A673 (cell line): ENCODE results near the gene LSM3. TPM values are rescaled to one million over a fixed set of nuclear protein-coding genes. Genes with fewer than 3 reads are reported as not detected.
A peak's percentile ranks its signal among the peaks of the same experiment; 100 is the strongest.

Source experiments
- BruUV-seq: library from RNA; stranded (reverse); fragments of 400-500 nt; replicated peaks from 2 replicates; lab custom pipeline; 2021; lab: Mats Ljungman, UMichigan
- CTCF ChIA-PET: fragments of 300-600 bp; sonication (Branson Sonifier 250); formaldehyde crosslinking; loops from one replicate; lab custom pipeline; 2022; ENCODE audit warnings: antibody characterized with exemption; lab: Charles Lee
- POLR2A ChIA-PET: fragments of 300-600 bp; sonication (Branson Sonifier 250); formaldehyde crosslinking; loops from one replicate; lab custom pipeline; 2022; ENCODE audit warnings: antibody characterized with exemption; ENCODE audit not compliant: low non-redundant PET; lab: Charles Lee
- DNase-seq: peaks from one replicate; pipeline ENCODE4 v3.0.0-alpha.2; 2015; ENCODE audit warnings: low spot score
- H3K27ac ChIP-seq: fragments of 200-600 bp; sonication (generic); 2 replicates; pipeline ENCODE4 v1.5.1; 2016; ENCODE audit warnings: mixed run types, low read depth, mild to moderate bottlenecking, mixed read lengths, antibody characterized with exemption, low read length; ENCODE audit not compliant: poor library complexity, severe bottlenecking
- H3K27me3 ChIP-seq: fragments of 200-600 bp; sonication (generic); replicated peaks from 2 replicates; pipeline ENCODE4 v1.6.1; 2017; ENCODE audit warnings: mixed run types, low read depth, mild to moderate bottlenecking, mixed read lengths, antibody characterized with exemption, low read length; ENCODE audit not compliant: insufficient read depth, poor library complexity
- H3K36me3 ChIP-seq: fragments of 200-600 bp; sonication (generic); 2 replicates; pipeline ENCODE4 v1.6.1; 2016; ENCODE audit warnings: mixed run types, mild to moderate bottlenecking, mixed read lengths, antibody characterized with exemption, low read length; ENCODE audit not compliant: insufficient read depth, poor library complexity, severe bottlenecking
- H3K4me1 ChIP-seq: fragments of 200-600 bp; sonication (generic); 2 replicates; pipeline ENCODE4 v1.6.1; 2017; ENCODE audit warnings: mixed run types, mild to moderate bottlenecking, mixed read lengths, antibody characterized with exemption, low read length; ENCODE audit not compliant: insufficient read depth, poor library complexity, severe bottlenecking
- H3K4me3 ChIP-seq: fragments of 200-600 bp; sonication (generic); 2 replicates; pipeline ENCODE4 v1.5.1; 2016; ENCODE audit warnings: low read depth, mixed run types, mild to moderate bottlenecking, mixed read lengths, low read length; ENCODE audit not compliant: poor library complexity, severe bottlenecking
- H3K9me3 ChIP-seq: fragments of 200-600 bp; sonication (generic); 2 replicates; pipeline ENCODE4 v1.6.1; 2016; ENCODE audit warnings: mixed run types, low read depth, mild to moderate bottlenecking, mixed read lengths, antibody characterized with exemption, low read length; ENCODE audit not compliant: poor library complexity, severe bottlenecking
- EZH2 ChIP-seq: fragments of 200-600 bp; sonication (generic); IDR thresholded peaks from 2 replicates; pipeline ENCODE4 v1.6.1; 2017; ENCODE audit warnings: borderline replicate concordance, low read depth, mild to moderate bottlenecking, mixed read lengths, antibody characterized with exemption, low read length; ENCODE audit not compliant: poor library complexity, severe bottlenecking
- intact Hi-C: fragments of 100-400 bp; cut with micrococcal nuclease; formaldehyde crosslinking; loops from one replicate; pipeline ENCODE4 v1.10.0; 2022; ENCODE audit not compliant: unreplicated experiment
- total RNA-seq: library from RNA; stranded (reverse); gene quantifications from 2 replicates; pipeline ENCODE4 v1.2.3, GENCODE V29; 2021
- TF ChIP-seq, protein P1 (sequence below): fragments of 300-800, 200-600 bp; sonication (generic); conservative IDR thresholded peaks from 2 replicates; pipeline ENCODE4 v1.5.1; 2017; ENCODE audit warnings: low read depth, mild to moderate bottlenecking, antibody characterized with exemption, low read length, moderate library complexity, mixed read lengths

Gene LSM3
- total RNA-seq, 1 experiment from 2014 or later, result 29.4 TPM

DNA sequence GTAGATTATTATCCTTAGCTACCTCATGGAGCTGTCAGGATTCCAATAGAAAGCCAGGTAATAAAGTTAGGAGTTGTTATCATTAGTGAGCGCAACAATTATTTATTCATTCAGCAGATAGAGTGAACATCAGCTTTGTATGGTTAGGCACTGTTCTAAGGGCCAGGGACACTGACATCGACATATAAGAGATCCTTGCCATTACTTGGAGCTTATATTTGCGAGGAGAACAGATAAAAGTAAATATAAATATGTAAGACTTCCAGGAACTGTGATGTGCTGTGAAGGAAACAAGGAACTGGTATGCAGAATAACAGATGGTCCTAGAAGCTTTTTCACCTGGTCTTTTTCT, 473 bp downstream of the LSM3 start:
- Histone ChIP-seq H3K27me3 (no peaks in the 10 kb centered on the region), H3K9me3 (no peaks in the 10 kb centered on the region), H3K27ac (peak overlapping the region; percentile 94), H3K4me3 (peak overlapping the region; percentile 62), H3K36me3 (peaks cover 30% of the 10 kb centered on the region), H3K4me1 (peaks cover 16% of the 10 kb centered on the region)
- BruUV-seq, result TSS peak; percentile 80
- intact Hi-C loops, result loop anchor here (5.0 to 10.0 kb wide), 2 partner anchors 52 to 766 kb away; partner anchors contain the start of genes NR2C2 and TMEM43
- DNase-seq, result no peak
- POLR2A ChIA-PET, result interaction anchor here (0.5 to 0.6 kb wide), 2 partner anchors 9 to 25 kb away, joined by 3 read pairs; no protein-coding TSS in a partner anchor
- CTCF ChIA-PET, result interaction anchor here (1.4 kb wide), 1 partner anchor 24 kb away, joined by 6 read pairs; no protein-coding TSS in a partner anchor
- TF ChIP-seq, protein P1, sequence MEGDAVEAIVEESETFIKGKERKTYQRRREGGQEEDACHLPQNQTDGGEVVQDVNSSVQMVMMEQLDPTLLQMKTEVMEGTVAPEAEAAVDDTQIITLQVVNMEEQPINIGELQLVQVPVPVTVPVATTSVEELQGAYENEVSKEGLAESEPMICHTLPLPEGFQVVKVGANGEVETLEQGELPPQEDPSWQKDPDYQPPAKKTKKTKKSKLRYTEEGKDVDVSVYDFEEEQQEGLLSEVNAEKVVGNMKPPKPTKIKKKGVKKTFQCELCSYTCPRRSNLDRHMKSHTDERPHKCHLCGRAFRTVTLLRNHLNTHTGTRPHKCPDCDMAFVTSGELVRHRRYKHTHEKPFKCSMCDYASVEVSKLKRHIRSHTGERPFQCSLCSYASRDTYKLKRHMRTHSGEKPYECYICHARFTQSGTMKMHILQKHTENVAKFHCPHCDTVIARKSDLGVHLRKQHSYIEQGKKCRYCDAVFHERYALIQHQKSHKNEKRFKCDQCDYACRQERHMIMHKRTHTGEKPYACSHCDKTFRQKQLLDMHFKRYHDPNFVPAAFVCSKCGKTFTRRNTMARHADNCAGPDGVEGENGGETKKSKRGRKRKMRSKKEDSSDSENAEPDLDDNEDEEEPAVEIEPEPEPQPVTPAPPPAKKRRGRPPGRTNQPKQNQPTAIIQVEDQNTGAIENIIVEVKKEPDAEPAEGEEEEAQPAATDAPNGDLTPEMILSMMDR, result no peak
- no peak for TF ChIP-seq EZH2

DNA sequence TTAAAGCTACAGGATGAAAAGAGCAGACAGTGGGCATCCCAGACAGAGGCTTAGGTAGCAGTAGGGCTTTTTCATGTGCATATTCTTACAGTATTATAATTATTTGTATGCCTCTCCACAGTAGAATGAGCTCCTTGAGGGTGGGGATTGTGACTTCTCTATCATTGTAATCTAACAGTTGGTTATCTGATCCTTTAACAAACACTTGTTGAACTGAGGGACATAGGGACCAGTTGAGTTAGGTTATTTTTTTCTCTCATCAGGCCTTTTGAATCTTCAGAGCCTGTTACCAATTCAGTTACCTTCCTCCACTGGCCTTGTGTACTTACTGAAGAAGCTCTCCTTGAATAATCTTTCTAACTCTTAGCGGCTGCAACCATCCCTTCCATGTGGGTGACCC, 1.2 kb downstream of the LSM3 start:
- ChIA-PET CTCF (no interaction called here), POLR2A (no interaction called here)
- intact Hi-C loops, result loop anchor here (5.0 to 10.0 kb wide), 2 partner anchors 52 to 765 kb away; partner anchors contain the start of genes NR2C2 and TMEM43
- H3K36me3 ChIP-seq, result peaks cover 32% of the 10 kb centered on the region
- peak overlapping the region; percentile 62 for H3K4me3 ChIP-seq
- peaks cover 16% of the 10 kb centered on the region for H3K4me1 ChIP-seq
- TF ChIP-seq, protein P1, result no peak
- no peak for TF ChIP-seq EZH2
- no peaks in the 10 kb centered on the region for H3K9me3 ChIP-seq
- no TSS peak for BruUV-seq
- no peak overlapping the region for H3K27ac ChIP-seq
- H3K27me3 ChIP-seq, result no peaks in the 10 kb centered on the region
- DNase-seq, result no peak

DNA sequence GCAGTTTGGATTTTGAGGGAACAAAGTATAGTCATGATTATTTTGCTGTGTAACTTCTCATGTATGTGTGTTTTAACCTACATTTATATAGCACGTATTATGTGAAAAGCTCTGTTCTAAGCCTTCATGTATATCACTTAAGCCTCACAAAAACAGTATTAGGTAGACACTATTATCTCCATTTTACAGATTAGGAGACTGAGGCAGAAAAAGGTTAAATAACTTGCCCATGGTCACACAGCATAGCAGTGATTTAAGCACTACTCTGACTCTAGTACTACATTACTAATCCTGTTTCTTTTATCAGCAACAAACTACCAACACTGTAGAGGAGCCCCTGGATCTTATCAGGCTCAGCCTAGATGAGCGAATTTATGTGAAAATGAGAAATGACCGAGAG, 2.6 kb downstream of the LSM3 start:
- intact Hi-C loops, result no loop called here
- H3K27ac ChIP-seq, result no peak overlapping the region
- H3K4me3 ChIP-seq, result no peak overlapping the region
- no peak for TF ChIP-seq EZH2
- TF ChIP-seq, protein P1, result no peak
- no peak for DNase-seq
- POLR2A ChIA-PET, result no interaction called here
- H3K27me3 ChIP-seq, result no peaks in the 10 kb centered on the region
- CTCF ChIA-PET, result no interaction called here
- peaks cover 16% of the 10 kb centered on the region for H3K4me1 ChIP-seq
- no peaks in the 10 kb centered on the region for H3K9me3 ChIP-seq
- H3K36me3 ChIP-seq, result peaks cover 42% of the 10 kb centered on the region
- TSS peak; percentile 0 for BruUV-seq
